ENCODE data around the gene OR2AG1.

OR2AG1 gene

GRCh38 chr11:6782720-6783119 is at the start of gene OR2AG1:
OR2AG1 (plus strand) TSS chr11:6783020; CDS start chr11:6785038, 2,018 bp downstream.
- DNase-seq: no peak

- no peak for DNase-seq
These were observed 49.2 kb upstream of the OR2AG1 start for GRCh38 chr11:6733326-6734275.

- DNase-seq: no peak
These were observed 48.2 kb upstream of the OR2AG1 start for GRCh38 chr11:6734616-6735015.

- DNase-seq: no peak
These were observed 47.5 kb upstream of the OR2AG1 start for GRCh38 chr11:6735306-6735705.

- no peak for DNase-seq
These were observed 46.2 kb upstream of the OR2AG1 start for GRCh38 chr11:6736495-6737121.

GRCh38 chr11:6737872-6738466 is 44.9 kb upstream of the OR2AG1 start:
- DNase-seq: no peak

GRCh38 chr11:6738590-6738989 is 44.2 kb upstream of the OR2AG1 start:
- no peak for DNase-seq

- DNase-seq: no peak
These were observed 40.6 kb upstream of the OR2AG1 start for GRCh38 chr11:6742260-6742659.

- DNase-seq: no peak
These were observed 37.8 kb upstream of the OR2AG1 start for GRCh38 chr11:6745018-6745417.

GRCh38 chr11:6745465-6746015 is 37.3 kb upstream of the OR2AG1 start:
- DNase-seq: no peak

- no peak for DNase-seq
These were observed 36.7 kb upstream of the OR2AG1 start for GRCh38 chr11:6746086-6746618.

- DNase-seq: no peak
These were observed 36.2 kb upstream of the OR2AG1 start for GRCh38 chr11:6746626-6747025.

GRCh38 chr11:6747097-6747668 is 35.6 kb upstream of the OR2AG1 start:
- DNase-seq: no peak

GRCh38 chr11:6755303-6755952 is 27.4 kb upstream of the OR2AG1 start:
- no peak for DNase-seq

- DNase-seq: no peak
These were observed 26.9 kb upstream of the OR2AG1 start for GRCh38 chr11:6755953-6756347.

- no peak for DNase-seq
These were observed 25.4 kb upstream of the OR2AG1 start for GRCh38 chr11:6757373-6757967.

- DNase-seq: no peak
These were observed 10.6 kb upstream of the OR2AG1 start, which contains the start of gene OR2AG2 for GRCh38 chr11:6771926-6772893. OR2AG2 (minus strand) TSS chr11:6771976; CDS start chr11:6768957, 3,019 bp downstream.

GRCh38 chr11:6778518-6778917 is 4.3 kb upstream of the OR2AG1 start:
- no peak for DNase-seq

- DNase-seq: no peak
These were observed 2.0 kb upstream of the OR2AG1 start for GRCh38 chr11:6780829-6781228.

GRCh38 chr11:6790546-6790945 is 7.7 kb downstream of the OR2AG1 start:
- DNase-seq: no peak

- DNase-seq: no peak
These were observed 11.8 kb downstream of the OR2AG1 start for GRCh38 chr11:6794639-6795038.

Measured in NCI-H2029 (cell line).